K562 (cell line): Measurements from ENCODE around the gene PPOX. TPM values are rescaled to one million over a fixed set of nuclear protein-coding genes. Genes with fewer than 3 reads are reported as not detected.
A peak's percentile ranks its signal among the peaks of the same experiment; 100 is the strongest.

Experiments
- ADNP ChIP-seq: fragments of 200-800 bp; sonication (Bioruptor generic); IDR thresholded peaks from 2 replicates; pipeline ENCODE4 v1.6.1; 2016; ENCODE audit warnings: missing genetic modification characterization, missing compliant biosample characterization
- CBX5 ChIP-seq: IDR thresholded peaks from 2 replicates; pipeline ENCODE4 v1.6.1; 2014; ENCODE audit warnings: low read depth, borderline replicate concordance
- DPF2 ChIP-seq: fragments of 450-650 bp; IDR thresholded peaks from 2 replicates; pipeline ENCODE4 v1.6.1; 2016
- ELF4 ChIP-seq: fragments of 450-650 bp; formaldehyde crosslinking; IDR thresholded peaks from 2 replicates; pipeline ENCODE4 v1.4.0; 2022; ENCODE audit warnings: missing genetic modification characterization
- FOXA1 ChIP-seq: fragments of 450-650 bp; IDR thresholded peaks from 2 replicates; pipeline ENCODE4 v1.6.1; 2016; ENCODE audit warnings: mild to moderate bottlenecking, borderline replicate concordance
- GATA2 ChIP-seq: sonication (generic); formaldehyde crosslinking; IDR thresholded peaks from 2 replicates; pipeline ENCODE4 v1.4.0; 2020; ENCODE audit warnings: mild to moderate bottlenecking, missing genetic modification reagents
- HMG20B ChIP-seq: fragments of 250-450 bp; sonication (Bioruptor Pico); IDR thresholded peaks from 2 replicates; pipeline ENCODE4 v1.5.0; 2021; ENCODE audit warnings: mild to moderate bottlenecking
- ILF3 ChIP-seq: fragments of 450-650 bp; IDR thresholded peaks from 2 replicates; pipeline ENCODE4 v1.6.1; 2018; ENCODE audit warnings: antibody characterized with exemption, mild to moderate bottlenecking, moderate library complexity, borderline replicate concordance
- POLR3G ChIP-seq: IDR thresholded peaks from 2 replicates; pipeline ENCODE4 v1.6.1; 2011; ENCODE audit not compliant: insufficient read length, insufficient replicate concordance; ENCODE audit errors: extremely low read depth
- SMARCE1 ChIP-seq: fragments of 450-650 bp; IDR thresholded peaks from 2 replicates; pipeline ENCODE4 v1.7.1; 2016; ENCODE audit warnings: mild to moderate bottlenecking
- TOE1 ChIP-seq, 2 experiments: fragments of 450-650 bp in 1 of 2; sonication (generic) in 1 of 2; formaldehyde crosslinking in 1 of 2; IDR thresholded peaks; 2 replicates each; pipeline versions ENCODE4 v1.7.1 to v1.8.0; 2016 to 2022; ENCODE audit warnings: borderline replicate concordance in 2 of 2, mild to moderate bottlenecking in 2 of 2, antibody characterized with exemption in 1 of 2, inconsistent platforms in 1 of 2, low read depth in 1 of 2, missing genetic modification reagents in 1 of 2, moderate library complexity in 1 of 2
- WHSC1 ChIP-seq: IDR thresholded peaks from one replicate; pipeline ENCODE4 v1.6.1; 2012; ENCODE audit warnings: low read length, control low read depth, inconsistent platforms
- ZBTB2 ChIP-seq: fragments of 450-650 bp; IDR thresholded peaks from 2 replicates; pipeline ENCODE4 v1.6.1; 2016; ENCODE audit warnings: antibody characterized with exemption
- ZBTB5 ChIP-seq: fragments of 450-650 bp; IDR thresholded peaks from 2 replicates; pipeline ENCODE4 v1.6.1; 2017; ENCODE audit warnings: antibody characterized with exemption
- polyA plus RNA-seq, 8 experiments: library from polyadenylated mRNA; depleted of rRNA in 4 of 8; stranded (reverse) in 5 of 8; unstranded in 3 of 8; fragments of >200 nt; fragmentation: Nextera tagmentation in 2 of 8; fragmentation: Illumina TruSeq in 1 of 8; extraction: Ambion mirVana in 2 of 8; extraction: Trizol in 1 of 8; gene quantifications; 2 replicates each; pipeline versions ENCODE4 v1.2.1 to v1.2.3, GENCODE V29; 2011 to 2014; ENCODE audit warnings: inconsistent platforms in 1 of 8, missing spikeins in 1 of 8
- total RNA-seq, 7 experiments: library from RNA; depleted of rRNA in 6 of 7; stranded (reverse); fragments of >200 nt in 6 of 7; fragmentation: Illumina TruSeq in 2 of 7; extraction: Trizol in 2 of 7; gene quantifications; 2 replicates each; pipeline versions ENCODE4 v1.2.1 to v1.2.3, GENCODE V29; 2011 to 2021; ENCODE audit warnings: low replicate concordance in 1 of 7
- TF ChIP-seq, protein P1 (sequence below), 2 experiments: fragments of 450-650 bp; IDR thresholded peaks; 2 replicates each; pipeline ENCODE4 v1.6.1; 2016
- TF ChIP-seq, protein P2 (sequence below): IDR thresholded peaks from 2 replicates; pipeline ENCODE4 v1.6.1; 2011; ENCODE audit warnings: borderline replicate concordance, low read depth, mild to moderate bottlenecking, moderate library complexity, low read length; ENCODE audit not compliant: insufficient read depth, poor library complexity, severe bottlenecking
- TF ChIP-seq, protein P3 (sequence below): fragments of 450-650 bp; formaldehyde crosslinking; IDR thresholded peaks from 2 replicates; pipeline ENCODE4 v1.4.0; 2020; ENCODE audit warnings: mild to moderate bottlenecking, moderate library complexity

PPOX gene
- total and polyA plus RNA-seq, 9 of the 15 experiments (the other 6 are each of a cell fraction or from before 2014, with no cell fraction given): 17.0 to 57.1 (median 38.9) TPM

GRCh38 chr1:161200421-161200991 lies 34.3 kb downstream of the PPOX start (continued):
- TF ChIP-seq ZBTB2 (peak; percentile 63), HMG20B (CRISPR knock-in tag) (no peak), TOE1 (IDR thresholded peaks at IDR 0.05; ENCODE audit: borderline replicate concordance) (no peak), TOE1 (CRISPR knock-in tag; IDR thresholded peaks at IDR 0.05; ENCODE audit: borderline replicate concordance, low read depth) (0 out of 2 replicates have a peak, but pooled peaks have one; percentile 43), POLR3G (no peak), ILF3 (no peak), ZBTB5 (no peak), CBX5 (0 out of 2 replicates have a peak, but pooled peaks have one; percentile 7), WHSC1 (no peak), DPF2 (peak; percentile 69), FOXA1 (no peak), GATA2 (CRISPR knock-in tag) (no peak), ELF4 (CRISPR knock-in tag) (0 out of 2 replicates have a peak, but pooled peaks have one; percentile 28), ADNP (tag) (no peak), SMARCE1 (0 out of 2 replicates have a peak, but pooled peaks have one; percentile 36)
- TF ChIP-seq, protein P1, sequence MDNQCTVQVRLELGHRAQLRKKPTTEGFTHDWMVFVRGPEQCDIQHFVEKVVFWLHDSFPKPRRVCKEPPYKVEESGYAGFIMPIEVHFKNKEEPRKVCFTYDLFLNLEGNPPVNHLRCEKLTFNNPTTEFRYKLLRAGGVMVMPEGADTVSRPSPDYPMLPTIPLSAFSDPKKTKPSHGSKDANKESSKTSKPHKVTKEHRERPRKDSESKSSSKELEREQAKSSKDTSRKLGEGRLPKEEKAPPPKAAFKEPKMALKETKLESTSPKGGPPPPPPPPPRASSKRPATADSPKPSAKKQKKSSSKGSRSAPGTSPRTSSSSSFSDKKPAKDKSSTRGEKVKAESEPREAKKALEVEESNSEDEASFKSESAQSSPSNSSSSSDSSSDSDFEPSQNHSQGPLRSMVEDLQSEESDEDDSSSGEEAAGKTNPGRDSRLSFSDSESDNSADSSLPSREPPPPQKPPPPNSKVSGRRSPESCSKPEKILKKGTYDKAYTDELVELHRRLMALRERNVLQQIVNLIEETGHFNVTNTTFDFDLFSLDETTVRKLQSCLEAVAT (IDR thresholded peaks at IDR 0.05): no peak
- TF ChIP-seq, protein P2, sequence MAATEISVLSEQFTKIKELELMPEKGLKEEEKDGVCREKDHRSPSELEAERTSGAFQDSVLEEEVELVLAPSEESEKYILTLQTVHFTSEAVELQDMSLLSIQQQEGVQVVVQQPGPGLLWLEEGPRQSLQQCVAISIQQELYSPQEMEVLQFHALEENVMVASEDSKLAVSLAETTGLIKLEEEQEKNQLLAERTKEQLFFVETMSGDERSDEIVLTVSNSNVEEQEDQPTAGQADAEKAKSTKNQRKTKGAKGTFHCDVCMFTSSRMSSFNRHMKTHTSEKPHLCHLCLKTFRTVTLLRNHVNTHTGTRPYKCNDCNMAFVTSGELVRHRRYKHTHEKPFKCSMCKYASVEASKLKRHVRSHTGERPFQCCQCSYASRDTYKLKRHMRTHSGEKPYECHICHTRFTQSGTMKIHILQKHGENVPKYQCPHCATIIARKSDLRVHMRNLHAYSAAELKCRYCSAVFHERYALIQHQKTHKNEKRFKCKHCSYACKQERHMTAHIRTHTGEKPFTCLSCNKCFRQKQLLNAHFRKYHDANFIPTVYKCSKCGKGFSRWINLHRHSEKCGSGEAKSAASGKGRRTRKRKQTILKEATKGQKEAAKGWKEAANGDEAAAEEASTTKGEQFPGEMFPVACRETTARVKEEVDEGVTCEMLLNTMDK: no peak
- TF ChIP-seq, protein P3, sequence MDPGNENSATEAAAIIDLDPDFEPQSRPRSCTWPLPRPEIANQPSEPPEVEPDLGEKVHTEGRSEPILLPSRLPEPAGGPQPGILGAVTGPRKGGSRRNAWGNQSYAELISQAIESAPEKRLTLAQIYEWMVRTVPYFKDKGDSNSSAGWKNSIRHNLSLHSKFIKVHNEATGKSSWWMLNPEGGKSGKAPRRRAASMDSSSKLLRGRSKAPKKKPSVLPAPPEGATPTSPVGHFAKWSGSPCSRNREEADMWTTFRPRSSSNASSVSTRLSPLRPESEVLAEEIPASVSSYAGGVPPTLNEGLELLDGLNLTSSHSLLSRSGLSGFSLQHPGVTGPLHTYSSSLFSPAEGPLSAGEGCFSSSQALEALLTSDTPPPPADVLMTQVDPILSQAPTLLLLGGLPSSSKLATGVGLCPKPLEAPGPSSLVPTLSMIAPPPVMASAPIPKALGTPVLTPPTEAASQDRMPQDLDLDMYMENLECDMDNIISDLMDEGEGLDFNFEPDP (CRISPR knock-in tag): no peak
